ENCODE measurements around the gene ATF5. TPM values are rescaled to one million over a fixed set of nuclear protein-coding genes. Genes with fewer than 3 reads are reported as not detected.
"Not testable (repeated sequence)": the region's sequence is repeated elsewhere in the genome, so short reads cannot be mapped to it uniquely, and the experiment has no call there.

Gene ATF5
- total and polyA plus RNA-seq, 9 donors: 4.3 to 23.5 (median 16.3) TPM

DNA sequence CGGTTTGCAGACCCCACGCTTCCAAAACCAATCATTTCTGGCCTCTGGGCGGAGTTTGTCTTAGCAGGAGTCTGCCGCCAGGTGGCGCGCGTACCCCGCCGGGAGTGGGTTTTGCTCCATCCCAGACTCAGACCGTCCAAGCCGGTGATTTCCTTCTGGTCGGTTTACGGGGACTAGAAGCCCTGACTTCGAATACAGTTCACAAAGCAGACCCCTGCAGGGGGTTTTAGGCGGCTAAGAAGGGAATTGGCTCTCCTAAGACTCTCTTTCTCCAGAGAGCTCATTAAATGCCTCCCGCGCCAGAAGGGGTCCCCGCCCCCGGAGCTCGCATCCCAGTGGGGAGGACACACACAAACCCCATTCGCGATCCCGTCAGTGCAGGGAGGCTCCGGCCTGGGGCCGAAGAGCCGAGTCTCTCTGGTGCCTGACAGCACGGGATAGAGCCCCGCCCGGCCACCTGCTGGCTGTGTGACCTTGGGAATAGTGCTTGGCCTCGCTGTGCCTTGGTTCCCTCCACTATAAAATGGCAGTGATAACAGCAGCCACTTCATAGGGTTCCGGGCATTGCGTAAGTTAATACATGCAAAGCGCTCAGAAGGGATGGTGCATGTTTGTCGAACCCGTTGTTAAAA, 8.9 kb downstream of the ATF5 start:
- Histone ChIP-seq H3K4me3 (no peak overlapping the region), H3K4me1 (ENCODE audit: insufficient read depth) (peaks cover 9% of the 10 kb centered on the region), H3K27me3 (no peaks in the 10 kb centered on the region), H3K9me3 (no peaks in the 10 kb centered on the region), H3K27ac (peak overlapping the region; percentile 31 to 40), H3K36me3 (no peaks in the 10 kb centered on the region)
- intact Hi-C loops (cut with DNase I): loop anchor here (2.0 to 5.0 kb wide), 5 partner anchors 41 to 47 kb away; no protein-coding TSS in a partner anchor
- 7 to 11% (median 7%) methylated on average over 35 of the region's 35 CpGs for WGBS, 3 donors
- DNase-seq: peak; percentile 81 to 91 (median 90)
- TF ChIP-seq, protein P1, sequence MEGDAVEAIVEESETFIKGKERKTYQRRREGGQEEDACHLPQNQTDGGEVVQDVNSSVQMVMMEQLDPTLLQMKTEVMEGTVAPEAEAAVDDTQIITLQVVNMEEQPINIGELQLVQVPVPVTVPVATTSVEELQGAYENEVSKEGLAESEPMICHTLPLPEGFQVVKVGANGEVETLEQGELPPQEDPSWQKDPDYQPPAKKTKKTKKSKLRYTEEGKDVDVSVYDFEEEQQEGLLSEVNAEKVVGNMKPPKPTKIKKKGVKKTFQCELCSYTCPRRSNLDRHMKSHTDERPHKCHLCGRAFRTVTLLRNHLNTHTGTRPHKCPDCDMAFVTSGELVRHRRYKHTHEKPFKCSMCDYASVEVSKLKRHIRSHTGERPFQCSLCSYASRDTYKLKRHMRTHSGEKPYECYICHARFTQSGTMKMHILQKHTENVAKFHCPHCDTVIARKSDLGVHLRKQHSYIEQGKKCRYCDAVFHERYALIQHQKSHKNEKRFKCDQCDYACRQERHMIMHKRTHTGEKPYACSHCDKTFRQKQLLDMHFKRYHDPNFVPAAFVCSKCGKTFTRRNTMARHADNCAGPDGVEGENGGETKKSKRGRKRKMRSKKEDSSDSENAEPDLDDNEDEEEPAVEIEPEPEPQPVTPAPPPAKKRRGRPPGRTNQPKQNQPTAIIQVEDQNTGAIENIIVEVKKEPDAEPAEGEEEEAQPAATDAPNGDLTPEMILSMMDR (IDR thresholded peaks at IDR 0.05): peak; percentile 95 to 98 (median 97)
- TF ChIP-seq POLR2A (IDR thresholded peaks at IDR 0.05): no peak
- no peak for TF ChIP-seq EP300 (IDR thresholded peaks at IDR 0.05)

DNA sequence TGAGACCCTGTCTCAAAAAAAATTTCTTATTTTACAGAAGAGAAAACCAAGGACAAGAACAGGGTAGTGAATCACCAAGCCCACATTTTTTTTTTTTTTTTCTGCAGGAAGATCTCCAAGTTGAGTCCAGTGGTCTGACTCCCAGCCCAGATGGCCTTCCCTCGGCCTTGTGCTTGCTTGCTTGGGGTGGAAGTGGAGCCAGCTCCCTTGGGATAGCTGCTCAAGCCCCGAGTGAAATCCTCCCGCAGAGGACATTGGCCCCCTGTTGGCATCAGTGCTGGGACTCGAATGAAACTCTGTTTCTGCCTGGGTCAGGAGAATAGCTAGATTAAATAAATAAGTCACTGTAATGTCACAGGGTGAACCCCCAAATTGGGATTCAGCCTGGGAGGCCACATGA, 9.7 kb downstream of the ATF5 start:
- TF ChIP-seq EP300 (IDR thresholded peaks at IDR 0.05) (no peak), POLR2A (IDR thresholded peaks at IDR 0.05) (no peak)
- TF ChIP-seq, protein P1 (IDR thresholded peaks at IDR 0.05): no peak
- Histone ChIP-seq H3K9me3 (no peaks in the 10 kb centered on the region), H3K27ac (peak overlapping the region in 1 of 2 donors; percentile 31), H3K36me3 (no peaks in the 10 kb centered on the region), H3K27me3 (no peaks in the 10 kb centered on the region), H3K4me3 (no peak overlapping the region), H3K4me1 (ENCODE audit: insufficient read depth) (peaks cover 9% of the 10 kb centered on the region)
- intact Hi-C loops (cut with DNase I): loop anchor here in 2 of 4 donors (2.0 to 5.0 kb wide), 2 partner anchors 40 to 44 kb away; no protein-coding TSS in a partner anchor
- 1 to 17% (median 8%) methylated on average over 4 of the region's 4 CpGs for WGBS, 3 donors
- DNase-seq: peak in 4 of 5 donors; percentile 54 to 70 (median 66)

DNA sequence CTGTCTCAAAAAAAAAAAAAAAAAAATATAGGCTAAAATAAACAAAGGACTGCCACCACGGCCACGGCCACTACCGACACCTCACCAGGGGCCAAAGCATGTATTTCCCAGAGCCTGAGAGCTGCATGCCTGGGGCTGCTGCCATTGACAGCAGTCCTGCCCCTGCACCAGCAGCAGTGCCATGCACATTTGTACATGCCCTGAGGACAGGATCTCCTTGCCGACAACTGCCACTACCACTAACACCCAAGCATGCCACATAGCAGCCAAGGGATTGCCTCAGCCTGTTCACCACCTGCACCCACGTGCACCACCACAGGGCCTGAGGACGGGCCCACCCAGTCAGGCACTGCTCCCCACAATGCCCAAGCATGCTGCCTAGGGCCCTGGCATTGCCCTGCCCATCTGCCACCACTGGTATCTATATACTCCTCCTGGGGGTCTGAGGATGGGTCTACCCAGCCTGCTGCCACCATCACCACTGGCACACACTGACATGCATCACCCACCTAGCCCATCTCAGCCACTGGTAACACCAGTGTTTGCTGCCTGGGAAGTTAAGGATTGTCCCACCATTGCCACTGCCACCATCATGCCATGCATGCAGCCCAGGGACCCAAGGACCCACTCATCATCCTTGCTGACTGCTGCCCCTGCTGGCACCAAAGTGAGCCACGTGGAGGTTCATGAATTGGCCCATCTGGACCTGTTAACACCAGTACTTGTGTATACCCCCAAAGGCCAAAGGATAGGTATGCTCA, 10.9 kb downstream of the ATF5 start:
- no peaks in the 10 kb centered on the region for H3K36me3 ChIP-seq
- H3K4me3 ChIP-seq: no peak overlapping the region
- H3K27ac ChIP-seq: peak overlapping the region in 1 of 2 donors; percentile 51
- TF ChIP-seq, protein P1 (IDR thresholded peaks at IDR 0.05): no peak
- TF ChIP-seq EP300 (IDR thresholded peaks at IDR 0.05): no peak
- TF ChIP-seq POLR2A (IDR thresholded peaks at IDR 0.05): no peak
- no peaks in the 10 kb centered on the region for H3K9me3 ChIP-seq
- no peak for DNase-seq
- no peaks in the 10 kb centered on the region for H3K27me3 ChIP-seq
- WGBS, 3 donors: 78 to 86% (median 81%) methylated on average over 7 of the region's 7 CpGs
- intact Hi-C loops (cut with DNase I): loop anchor here in 2 of 4 donors (2.0 to 5.0 kb wide), 2 partner anchors 39 to 42 kb away; no protein-coding TSS in a partner anchor
- H3K4me1 ChIP-seq (ENCODE audit: insufficient read depth): peaks cover 11% of the 10 kb centered on the region

DNA sequence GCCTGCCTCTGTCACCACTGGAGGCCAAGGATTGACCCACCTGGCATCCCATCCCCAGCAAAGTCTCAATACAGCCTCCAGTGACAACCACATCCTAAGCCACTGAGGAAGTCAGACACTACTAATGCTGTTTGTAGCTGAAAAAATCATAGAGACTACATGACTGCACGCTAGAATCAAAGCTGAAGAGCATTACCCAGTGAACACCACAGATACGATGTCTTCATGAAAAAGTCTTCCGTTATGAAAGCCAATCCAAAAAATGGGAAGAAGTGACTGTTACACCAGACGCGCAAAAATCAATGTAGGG, 11.4 kb downstream of the ATF5 start:
- H3K27me3 ChIP-seq: no peaks in the 10 kb centered on the region
- no peaks in the 10 kb centered on the region for H3K9me3 ChIP-seq
- intact Hi-C loops (cut with DNase I): no loop called here
- whole genome bisulfite sequencing, 3 donors: 85 to 93% (median 90%) methylated on average over 5 of the region's 5 CpGs
- no peak overlapping the region for H3K4me3 ChIP-seq
- TF ChIP-seq EP300 (IDR thresholded peaks at IDR 0.05) (no peak), POLR2A (IDR thresholded peaks at IDR 0.05) (no peak)
- TF ChIP-seq, protein P1 (IDR thresholded peaks at IDR 0.05): no peak
- H3K27ac ChIP-seq: peak overlapping the region in 1 of 2 donors; percentile 51
- peaks cover 11% of the 10 kb centered on the region for H3K4me1 ChIP-seq (ENCODE audit: insufficient read depth)
- no peak for DNase-seq
- H3K36me3 ChIP-seq: no peaks in the 10 kb centered on the region

DNA sequence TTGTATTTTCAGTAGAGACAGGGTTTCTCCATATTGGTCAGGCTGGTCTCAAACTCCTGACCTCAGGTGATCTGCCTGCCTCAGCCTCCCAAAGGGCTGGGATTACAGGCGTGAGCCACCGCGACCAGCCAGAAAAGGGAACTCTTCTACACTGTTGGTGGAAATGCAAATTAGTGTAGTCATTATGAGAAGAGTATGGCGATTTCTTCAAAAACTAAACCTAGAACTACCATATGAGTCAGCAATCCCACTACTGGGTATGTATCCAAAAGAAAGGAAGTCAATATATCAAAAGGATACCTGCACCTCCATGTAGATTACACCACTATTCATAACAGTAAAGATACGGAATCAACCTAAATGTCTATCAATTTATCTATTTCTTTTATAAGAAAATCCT, 15.6 kb downstream of the ATF5 start:
- H3K4me3 ChIP-seq; DNase-seq; H3K9me3 ChIP-seq; H3K27me3 ChIP-seq; H3K27ac ChIP-seq; H3K4me1 ChIP-seq (ENCODE audit: insufficient read depth); H3K36me3 ChIP-seq; intact Hi-C loops (cut with DNase I): not testable (repeated sequence)
- WGBS, 3 donors: 90 to 93% (median 93%) methylated on average over 5 of the region's 5 CpGs

All from ovary (tissue), 9 donors.